ENCODE measurements around the gene EPB41L4A. TPM values are rescaled to one million over a fixed set of nuclear protein-coding genes. Genes with fewer than 3 reads are reported as not detected.
A peak's percentile ranks its signal among the peaks of the same experiment; 100 is the strongest.
"Not testable (repeated sequence)": the region's sequence is repeated elsewhere in the genome, so short reads cannot be mapped to it uniquely, and the experiment has no call there.

EPB41L4A gene
- total and polyA plus RNA-seq, 5 experiments from 2014 or later = 0.06 to 2.9 (median 0.19) TPM; not detected in 1

DNA sequence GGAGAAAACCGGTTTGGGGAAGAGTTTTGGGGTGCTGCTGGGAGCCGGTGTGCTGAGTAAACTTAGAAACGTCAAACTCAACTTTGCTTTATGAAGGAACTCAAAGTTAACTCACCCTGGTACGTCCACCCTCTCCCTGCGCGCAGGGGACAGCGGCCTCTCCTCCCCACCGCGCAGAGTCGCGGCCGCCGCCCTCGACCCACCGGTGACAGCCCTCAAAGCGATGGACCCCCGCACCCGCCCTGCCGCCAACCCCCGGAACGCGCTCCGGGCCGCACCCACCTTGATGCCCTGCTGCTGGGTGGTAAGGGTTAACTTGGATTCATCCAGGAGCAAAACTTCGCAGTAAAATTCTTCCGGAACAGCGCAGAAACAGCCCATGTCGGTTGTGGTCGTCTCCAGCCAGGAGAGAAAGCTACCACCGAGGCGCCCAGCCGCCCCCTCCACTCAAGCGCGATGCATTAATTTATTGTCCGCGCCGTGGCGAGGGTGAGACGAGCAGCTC, 366 bp downstream of the EPB41L4A start:
- Mint-ChIP-seq H3K27ac (no peak overlapping the region), H3K27me3 (peaks cover 31 to 60% (median 49%) of the 10 kb centered on the region in 5 donors)
- POLR2A ChIA-PET = no interaction called here

DNA sequence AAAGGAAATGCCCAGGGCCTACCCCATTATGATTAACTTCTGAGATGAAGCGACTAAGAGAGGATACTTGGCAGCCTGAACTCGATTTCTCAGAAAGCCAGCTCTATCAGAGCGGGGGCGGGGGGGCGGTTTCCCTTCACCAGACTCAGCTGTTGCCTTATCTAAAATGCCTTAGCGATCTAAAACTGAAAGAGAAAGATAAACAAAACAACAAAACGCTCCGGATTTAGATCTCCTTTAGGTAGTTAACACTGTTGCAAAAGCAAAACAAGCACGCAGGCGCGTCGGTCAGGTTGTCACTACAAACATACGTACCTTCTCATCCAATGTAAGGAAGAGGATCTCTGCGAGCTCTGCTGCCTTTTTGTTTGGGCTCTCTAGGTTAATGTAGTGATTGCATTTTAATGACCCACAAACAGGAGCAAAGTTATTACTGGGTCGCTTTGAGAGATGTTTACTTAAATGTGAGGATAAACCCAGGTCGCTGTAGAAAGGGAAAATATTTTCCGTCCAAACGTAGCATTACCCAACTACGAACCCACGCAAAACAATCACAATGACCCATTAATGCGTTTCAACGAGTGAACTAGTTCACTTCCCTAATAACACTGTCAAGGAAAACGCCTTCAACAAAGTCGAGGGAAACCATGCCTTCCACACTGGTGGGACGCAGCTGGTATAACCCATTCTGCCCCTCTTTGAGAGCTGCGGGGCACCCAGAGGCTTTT, 982 bp downstream of the EPB41L4A start:
- Mint-ChIP-seq H3K9me3 (peaks cover 0 to 6% (median 0%) of the 10 kb centered on the region in 9 donors), H3K27ac (peak overlapping the region in 1 of 10 donors; percentile 6), H3K4me3 (peak overlapping the region; percentile 31 to 83 (median 70)), H3K27me3 (peaks cover 33 to 59% (median 49%) of the 10 kb centered on the region in 5 donors), H3K36me3 (peaks cover 0 to 5% (median 0%) of the 10 kb centered on the region in 3 donors), H3K4me1 (peaks cover 4 to 21% (median 13%) of the 10 kb centered on the region in 4 donors)
- no peak for ATAC-seq
- no peak for DNase-seq
- POLR2A ChIA-PET = no interaction called here

More for the DNA sequence above, 366 bp downstream of the EPB41L4A start:
- H3K36me3 Mint-ChIP-seq = peaks cover 0 to 5% (median 0%) of the 10 kb centered on the region in 3 donors
- ATAC-seq (no peak), DNase-seq (no peak)
- peak overlapping the region; percentile 31 to 83 (median 66) for H3K4me3 Mint-ChIP-seq
- peaks cover 0 to 6% (median 0%) of the 10 kb centered on the region in 9 donors for H3K9me3 Mint-ChIP-seq
- peaks cover 4 to 21% (median 13%) of the 10 kb centered on the region in 4 donors for H3K4me1 Mint-ChIP-seq

DNA sequence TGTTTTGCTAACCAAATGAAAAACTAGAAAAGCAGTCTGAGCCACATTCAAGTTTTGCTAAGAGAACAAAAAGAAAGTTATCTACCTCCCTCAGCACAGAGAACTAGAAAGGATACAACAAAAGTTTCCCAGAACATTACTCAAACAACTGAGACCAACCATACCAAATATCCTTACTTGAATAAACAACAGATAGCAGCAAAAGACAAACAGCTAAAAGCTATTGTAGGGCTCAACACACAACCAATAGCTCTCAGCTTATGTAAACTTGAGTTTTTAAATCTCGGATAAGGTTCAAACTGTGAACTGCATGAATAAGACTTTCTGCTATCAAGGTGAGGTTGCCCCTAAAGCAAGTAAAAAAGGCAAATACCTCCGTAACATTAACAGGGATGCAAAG, 3.5 kb downstream of the EPB41L4A start:
- no peak overlapping the region for H3K4me3 Mint-ChIP-seq
- H3K27ac Mint-ChIP-seq = no peak overlapping the region
- ATAC-seq (no peak), DNase-seq (no peak)
- H3K4me1 Mint-ChIP-seq = peaks cover 4 to 17% (median 10%) of the 10 kb centered on the region in 4 donors
- H3K36me3 Mint-ChIP-seq = peaks cover 0 to 5% (median 0%) of the 10 kb centered on the region in 3 donors
- no peaks in the 10 kb centered on the region for H3K9me3 Mint-ChIP-seq
- peaks cover 24 to 52% (median 42%) of the 10 kb centered on the region in 5 donors for H3K27me3 Mint-ChIP-seq
- POLR2A ChIA-PET = no interaction called here

DNA sequence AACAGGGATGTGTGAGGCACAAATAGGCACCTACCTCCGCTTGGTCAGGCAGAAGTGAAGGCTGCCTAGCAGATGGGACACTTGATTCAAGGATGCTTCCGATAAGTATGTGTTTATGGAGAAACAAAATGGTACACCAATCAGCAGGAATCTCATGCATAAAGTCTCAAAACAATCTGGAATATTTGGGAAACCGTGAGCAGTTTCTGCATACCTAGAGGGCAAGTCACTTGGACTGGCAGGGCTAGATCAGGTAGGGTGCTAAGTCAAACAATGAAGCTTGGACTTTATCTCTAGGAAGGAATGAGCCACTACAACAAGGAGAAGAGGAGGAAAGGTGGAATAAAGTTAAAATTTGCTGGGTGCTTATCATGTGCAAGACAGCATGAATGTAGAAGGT, 5.5 kb downstream of the EPB41L4A start:
- H3K27ac Mint-ChIP-seq = no peak overlapping the region
- H3K9me3 Mint-ChIP-seq = peaks cover 0 to 2% (median 0%) of the 10 kb centered on the region in 9 donors

DNA sequence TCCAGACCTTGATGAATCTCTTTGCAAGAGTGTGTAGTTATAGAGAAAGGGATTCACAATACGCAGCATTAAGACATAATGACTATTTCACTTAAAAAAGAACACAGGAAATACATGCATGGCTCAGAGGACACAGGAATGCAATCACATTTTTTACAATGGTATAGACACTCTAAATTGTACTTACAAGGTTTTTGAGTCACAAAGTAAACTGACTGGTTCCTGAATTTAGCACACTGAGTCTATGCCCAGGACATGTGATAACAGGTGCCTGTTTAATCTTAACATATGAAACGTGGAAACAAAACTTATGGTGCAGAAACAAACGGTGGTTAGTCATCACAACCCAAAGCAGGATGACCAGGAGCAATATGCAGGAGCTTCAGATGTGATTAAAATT, 6.7 kb downstream of the EPB41L4A start:
- POLR2A ChIA-PET = no interaction called here
- ATAC-seq = no peak

More for the DNA sequence above, 5.5 kb downstream of the EPB41L4A start:
- Mint-ChIP-seq H3K4me1 (peaks cover 4 to 10% (median 9%) of the 10 kb centered on the region in 4 donors), H3K36me3 (peaks cover 0 to 5% (median 0%) of the 10 kb centered on the region in 3 donors), H3K27me3 (peaks cover 22 to 63% (median 45%) of the 10 kb centered on the region in 5 donors), H3K4me3 (no peak overlapping the region)
- DNase-seq = no peak
- POLR2A ChIA-PET = no interaction called here
- no peak for ATAC-seq

DNA sequence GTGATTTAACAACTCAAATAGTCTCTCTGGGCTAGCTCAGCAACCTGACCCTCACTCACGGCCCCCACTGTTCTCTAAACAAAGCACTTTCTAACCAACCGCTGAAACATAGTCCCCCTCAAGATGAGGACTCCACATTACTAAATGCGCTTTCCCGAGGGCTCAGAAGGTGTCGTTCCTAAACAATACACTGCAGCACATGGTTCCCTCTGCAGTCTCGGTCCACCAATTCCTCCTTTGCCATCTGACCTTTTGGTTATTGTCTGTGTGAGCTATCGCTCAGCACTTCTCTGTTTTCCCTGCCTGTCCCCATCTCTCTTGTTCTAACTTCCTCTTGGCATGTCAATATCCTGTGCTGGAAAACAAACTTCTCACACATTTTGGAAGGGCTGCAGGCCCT, 7.2 kb downstream of the EPB41L4A start:
- Mint-ChIP-seq H3K36me3 (no peaks in the 10 kb centered on the region), H3K4me1 (no peaks in the 10 kb centered on the region), H3K27ac (no peak overlapping the region), H3K4me3 (no peak overlapping the region), H3K9me3 (peaks cover 0 to 2% (median 0%) of the 10 kb centered on the region in 9 donors), H3K27me3 (peaks cover 8 to 53% (median 35%) of the 10 kb centered on the region in 5 donors)
- no peak for ATAC-seq
- POLR2A ChIA-PET = no interaction called here
- no peak for DNase-seq

More for the DNA sequence above, 6.7 kb downstream of the EPB41L4A start:
- Mint-ChIP-seq H3K4me1 (no peaks in the 10 kb centered on the region), H3K36me3 (no peaks in the 10 kb centered on the region), H3K27me3 (peaks cover 11 to 52% (median 38%) of the 10 kb centered on the region in 5 donors), H3K27ac (no peak overlapping the region), H3K9me3 (peaks cover 0 to 2% (median 0%) of the 10 kb centered on the region in 9 donors), H3K4me3 (no peak overlapping the region)
- no peak for DNase-seq

DNA sequence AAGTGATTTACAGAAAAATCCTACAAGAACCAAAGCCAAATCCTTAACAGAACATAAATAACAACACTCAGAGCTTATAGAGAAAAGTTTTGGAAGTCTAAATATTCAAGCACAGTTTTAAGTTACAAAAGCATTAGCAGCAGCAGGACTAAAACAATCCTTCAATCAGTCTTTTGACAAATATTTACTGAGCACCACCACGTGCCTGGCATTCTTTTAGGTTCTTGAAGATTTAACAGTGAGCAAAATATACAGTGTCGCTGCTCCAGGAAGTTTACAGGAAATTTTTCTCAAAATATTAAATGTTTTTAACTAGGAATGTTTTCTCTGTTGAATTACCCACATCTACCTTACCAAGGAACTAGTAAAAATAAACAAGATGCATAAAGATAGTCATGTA, 11.4 kb downstream of the EPB41L4A start:
- H3K27me3 Mint-ChIP-seq = peaks cover 11 to 59% (median 20%) of the 10 kb centered on the region in 5 donors

DNA sequence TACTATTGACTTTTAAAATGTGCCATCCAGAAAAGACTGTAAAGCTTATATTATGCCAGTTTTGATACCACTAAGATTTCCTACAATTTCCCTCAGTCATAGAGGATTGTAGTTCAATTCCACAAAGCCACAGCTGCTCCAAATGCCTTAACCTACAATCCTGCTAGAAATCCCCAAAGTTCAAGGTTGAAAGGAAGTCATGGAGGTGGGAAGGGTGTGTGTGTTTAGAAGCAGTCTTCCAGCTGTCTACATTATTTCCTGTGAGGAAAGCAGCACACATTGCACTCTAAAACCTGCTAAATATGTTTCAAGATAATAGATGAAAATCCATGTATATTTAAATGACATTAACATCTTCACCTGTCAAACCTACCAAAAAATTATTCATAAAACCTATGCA, 11.8 kb downstream of the EPB41L4A start:
- Mint-ChIP-seq H3K27ac (no peak overlapping the region), H3K9me3 (peaks cover 0 to 2% (median 0%) of the 10 kb centered on the region in 9 donors), H3K27me3 (peaks cover 11 to 55% (median 20%) of the 10 kb centered on the region in 5 donors), H3K4me3 (no peak overlapping the region), H3K4me1 (peaks cover 0 to 2% (median 0%) of the 10 kb centered on the region in 4 donors), H3K36me3 (no peaks in the 10 kb centered on the region)
- POLR2A ChIA-PET = no interaction called here
- no peak for DNase-seq
- no peak for ATAC-seq

More for the DNA sequence above, 11.4 kb downstream of the EPB41L4A start:
- H3K4me1 Mint-ChIP-seq = peaks cover 0 to 2% (median 0%) of the 10 kb centered on the region in 4 donors
- H3K4me3 Mint-ChIP-seq = no peak overlapping the region
- H3K27ac Mint-ChIP-seq = no peak overlapping the region
- no peaks in the 10 kb centered on the region for H3K36me3 Mint-ChIP-seq
- peaks cover 0 to 2% (median 0%) of the 10 kb centered on the region in 9 donors for H3K9me3 Mint-ChIP-seq
- DNase-seq (no peak), ATAC-seq (no peak)
- POLR2A ChIA-PET = no interaction called here

DNA sequence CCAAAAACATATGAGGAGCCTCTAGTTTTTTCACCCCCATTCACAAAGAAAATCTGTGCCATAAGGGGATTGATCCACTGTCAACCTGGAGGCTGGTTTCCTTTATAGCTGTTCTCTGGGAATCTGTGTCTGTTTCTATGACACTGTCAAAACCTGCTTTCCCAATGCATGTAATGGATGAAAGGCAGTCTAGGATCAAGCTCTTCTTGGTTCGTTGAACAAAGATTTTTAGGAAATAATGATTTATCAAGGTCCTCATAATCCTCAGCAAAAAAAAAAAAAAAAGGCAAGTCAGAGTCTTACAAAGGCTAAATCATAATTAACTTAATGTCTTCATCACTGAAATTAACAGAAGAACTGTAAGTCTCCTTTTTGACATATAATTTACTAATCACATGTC, 16.0 kb downstream of the EPB41L4A start:
- Mint-ChIP-seq H3K36me3 (peaks cover 0 to 7% (median 0%) of the 10 kb centered on the region in 3 donors), H3K27ac (no peak overlapping the region), H3K4me3 (no peak overlapping the region), H3K9me3 (peaks cover 0 to 4% (median 0%) of the 10 kb centered on the region in 9 donors), H3K4me1 (peaks cover 0 to 2% (median 0%) of the 10 kb centered on the region in 4 donors), H3K27me3 (peaks cover 3 to 47% (median 26%) of the 10 kb centered on the region in 5 donors)
- DNase-seq = no peak
- POLR2A ChIA-PET = no interaction called here
- no peak for ATAC-seq

DNA sequence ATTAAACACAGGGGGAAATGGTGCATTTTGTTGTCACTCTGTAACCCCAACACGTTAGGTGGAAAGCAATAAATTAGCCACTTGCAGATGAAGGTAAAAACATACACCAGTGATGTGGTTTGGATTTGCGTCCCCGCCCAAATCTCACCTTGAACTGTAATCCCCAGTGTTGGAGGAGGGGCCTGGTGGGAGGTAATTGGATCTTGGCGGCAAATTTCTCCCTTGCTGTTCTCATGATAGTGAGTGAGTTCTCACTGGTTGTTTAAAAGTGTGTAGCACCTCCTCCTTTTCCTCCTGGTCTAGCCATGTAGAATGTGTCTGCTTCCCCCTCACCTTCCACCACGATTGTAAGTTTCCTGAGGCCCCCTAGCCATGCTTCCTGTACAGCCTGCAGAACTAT, 17.2 kb downstream of the EPB41L4A start:
- H3K4me3 Mint-ChIP-seq = no peak overlapping the region
- peaks cover 0 to 2% (median 0%) of the 10 kb centered on the region in 4 donors for H3K4me1 Mint-ChIP-seq
- peaks cover 2 to 43% (median 25%) of the 10 kb centered on the region in 5 donors for H3K27me3 Mint-ChIP-seq
- DNase-seq = no peak
- ATAC-seq = no peak
- no peak overlapping the region for H3K27ac Mint-ChIP-seq
- POLR2A ChIA-PET = no interaction called here
- H3K36me3 Mint-ChIP-seq = peaks cover 0 to 7% (median 0%) of the 10 kb centered on the region in 3 donors
- H3K9me3 Mint-ChIP-seq = peaks cover 0 to 4% (median 0%) of the 10 kb centered on the region in 9 donors

DNA sequence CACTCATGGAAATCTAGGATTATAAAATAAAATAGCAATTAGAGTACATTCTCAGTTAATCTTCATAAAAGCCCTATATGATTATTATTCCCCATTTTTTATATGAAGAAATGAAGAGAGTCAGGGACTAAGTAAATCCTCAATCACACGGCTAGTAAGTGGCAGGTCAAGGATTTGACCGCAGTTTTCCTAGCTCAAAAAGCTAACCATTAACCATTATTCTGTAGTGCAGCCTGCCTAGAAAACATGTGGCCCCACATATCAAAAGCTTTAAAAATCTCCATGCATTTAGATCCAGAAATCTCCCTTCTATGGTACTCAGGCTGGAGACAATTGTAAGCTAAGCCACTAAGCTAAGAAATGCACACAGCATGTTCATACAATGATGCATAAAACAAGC, 21.4 kb downstream of the EPB41L4A start:
- DNase-seq = no peak

DNA sequence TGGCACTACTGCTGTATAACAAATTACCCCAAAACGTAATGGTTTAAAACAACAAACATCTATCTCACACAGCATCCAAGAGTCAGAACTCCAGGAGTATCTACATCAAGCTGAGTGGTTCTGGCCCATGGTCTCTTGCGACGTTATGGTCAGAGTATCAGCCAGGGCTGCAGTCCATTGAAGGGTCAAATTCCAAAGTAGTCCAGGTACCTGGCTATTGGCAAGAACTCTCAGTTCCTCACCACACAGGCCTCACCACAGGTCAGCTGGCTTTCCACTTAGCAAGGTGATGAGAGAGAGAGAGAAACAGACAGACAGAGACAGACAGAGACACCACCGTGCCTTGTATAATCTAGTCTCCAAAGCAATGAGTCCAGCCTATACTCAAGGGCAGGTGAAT, 22.6 kb downstream of the EPB41L4A start:
- no peaks in the 10 kb centered on the region for H3K4me1 Mint-ChIP-seq
- peaks cover 0 to 7% (median 0%) of the 10 kb centered on the region in 3 donors for H3K36me3 Mint-ChIP-seq
- POLR2A ChIA-PET = no interaction called here
- H3K27me3 Mint-ChIP-seq = peaks cover 2 to 25% (median 9%) of the 10 kb centered on the region in 5 donors
- ATAC-seq (no peak), DNase-seq (no peak)
- H3K9me3 Mint-ChIP-seq = peaks cover 0 to 4% (median 0%) of the 10 kb centered on the region in 9 donors
- no peak overlapping the region for H3K4me3 Mint-ChIP-seq
- H3K27ac Mint-ChIP-seq = no peak overlapping the region

More for the DNA sequence above, 21.4 kb downstream of the EPB41L4A start:
- Mint-ChIP-seq H3K36me3 (peaks cover 0 to 7% (median 0%) of the 10 kb centered on the region in 3 donors), H3K9me3 (peaks cover 0 to 4% (median 0%) of the 10 kb centered on the region in 9 donors), H3K27ac (no peak overlapping the region), H3K4me3 (no peak overlapping the region), H3K27me3 (peaks cover under 1 to 26% (median 14%) of the 10 kb centered on the region in 5 donors), H3K4me1 (no peaks in the 10 kb centered on the region)
- POLR2A ChIA-PET = interaction anchor here (0.5 kb wide), 1 partner anchor 1963 kb away, joined by 3 read pairs; no protein-coding TSS in a partner anchor
- no peak for ATAC-seq

DNA sequence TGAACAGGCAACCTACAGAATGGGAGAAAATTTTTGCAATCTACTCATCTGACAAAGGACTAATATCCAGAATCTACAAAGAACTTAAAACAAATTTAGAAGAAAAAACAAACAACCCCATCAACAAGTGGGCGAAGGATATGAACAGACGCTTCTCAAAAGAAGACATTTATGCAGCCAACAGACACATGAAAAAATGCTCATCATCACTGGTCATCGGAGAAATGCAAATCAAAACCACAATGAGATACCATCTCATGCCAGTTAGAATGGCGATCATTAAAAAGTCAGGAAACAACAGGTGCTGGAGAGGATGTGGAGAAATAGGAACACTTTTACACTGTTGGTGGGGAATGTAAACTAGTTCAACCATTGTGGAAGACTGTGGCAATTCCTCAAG, 23.8 kb downstream of the EPB41L4A start:
- DNase-seq, H3K9me3 Mint-ChIP-seq, H3K36me3 Mint-ChIP-seq, H3K4me1 Mint-ChIP-seq, POLR2A ChIA-PET, H3K4me3 Mint-ChIP-seq, ATAC-seq, H3K27ac Mint-ChIP-seq: not testable (repeated sequence)
- H3K27me3 Mint-ChIP-seq = peaks cover 2 to 32% (median 9%) of the 10 kb centered on the region in 5 donors

Measured in naive thymus-derived CD8-positive, alpha-beta T cell (primary cell).